HPDE6-E6E7 (cell line): ENCODE measurements around the gene MAPK12.

ENCODE experiments used
- DNase-seq: peaks from one replicate; pipeline ENCODE4 v3.0.0; 2011; ENCODE audit warnings: missing footprints; ENCODE audit errors: extremely low spot score

The MAPK12 gene

GRCh38 chr22:50252082-50253045 lies 9.1 kb downstream of the MAPK12 start:
- no peak for DNase-seq

- DNase-seq = no peak
These were observed 9.9 kb downstream of the MAPK12 start for GRCh38 chr22:50251477-50252081.

- no peak for DNase-seq
These were observed 10.7 kb downstream of the MAPK12 start, which contains the start of gene HDAC10 for GRCh38 chr22:50250555-50251476. Gene HDAC10, minus strand, starts transcription at chr22:50251265. Its CDS starts 233 bp downstream, at chr22:50251032.

- DNase-seq = no peak
These were observed 11.3 kb downstream of the MAPK12 start for GRCh38 chr22:50250249-50250554.

- DNase-seq = no peak
These were observed 11.9 kb downstream of the MAPK12 start for GRCh38 chr22:50249341-50250248.

GRCh38 chr22:50248196-50249081 lies 13.0 kb downstream of the MAPK12 start:
- DNase-seq = no peak

GRCh38 chr22:50247748-50248147 lies 13.7 kb downstream of the MAPK12 start:
- no peak for DNase-seq

- no peak for DNase-seq
These were observed 15.0 kb downstream of the MAPK12 start for GRCh38 chr22:50246242-50247175.

GRCh38 chr22:50245214-50246072 lies 16.0 kb downstream of the MAPK12 start:
- DNase-seq = peak; percentile 16

GRCh38 chr22:50244420-50245213 lies 16.9 kb downstream of the MAPK12 start, which contains the start of gene TUBGCP6:
Gene TUBGCP6, minus strand, starts transcription at chr22:50245023. Its CDS starts 564 bp downstream, at chr22:50244459.
- peak; percentile 81 for DNase-seq

GRCh38 chr22:50243685-50244419 lies 17.6 kb downstream of the MAPK12 start:
- no peak for DNase-seq

- DNase-seq = no peak
These were observed 19.0 kb downstream of the MAPK12 start for GRCh38 chr22:50242406-50242949.

- no peak for DNase-seq
These were observed 22.7 kb downstream of the MAPK12 start for GRCh38 chr22:50238755-50239154.

- no peak for DNase-seq
These were observed 24.6 kb downstream of the MAPK12 start for GRCh38 chr22:50236731-50237409.

GRCh38 chr22:50233223-50233622 lies 28.3 kb downstream of the MAPK12 start:
- DNase-seq = no peak
